H9 (cell line): ENCODE data around the gene ADO. TPM values are rescaled to one million over a fixed set of nuclear protein-coding genes. Genes with fewer than 3 reads are reported as not detected.

Experiments
- DNase-seq: peaks from one replicate; pipeline ENCODE4 v3.0.0-alpha.2; 2017
- H2AFZ ChIP-seq: one replicate; pipeline ENCODE4 v1.6.1; 2013; ENCODE audit warnings: mild to moderate bottlenecking, low read length, control low read depth, moderate library complexity
- H2AK5ac ChIP-seq: 2 replicates; pipeline ENCODE4 v1.6.1; 2013; ENCODE audit warnings: low read length, control low read depth, mixed read lengths; ENCODE audit not compliant: insufficient read length
- H2BK120ac ChIP-seq: one replicate; pipeline ENCODE4 v1.6.1; 2013; ENCODE audit warnings: low read depth, mild to moderate bottlenecking, low read length, control low read depth, inconsistent platforms; ENCODE audit not compliant: poor library complexity, severe bottlenecking
- H2BK12ac ChIP-seq: 2 replicates; pipeline ENCODE4 v1.6.1; 2013; ENCODE audit warnings: low read length, control low read depth, mixed read lengths, low read depth; ENCODE audit not compliant: insufficient read length
- H2BK15ac ChIP-seq: 2 replicates; pipeline ENCODE4 v1.6.1; 2013; ENCODE audit warnings: low read depth, low read length, control low read depth
- H2BK20ac ChIP-seq: one replicate; pipeline ENCODE4 v1.6.1; 2013; ENCODE audit warnings: low read depth, mild to moderate bottlenecking, low read length, control low read depth, inconsistent platforms; ENCODE audit not compliant: poor library complexity, severe bottlenecking
- H2BK5ac ChIP-seq: 2 replicates; pipeline ENCODE4 v1.6.1; 2013; ENCODE audit warnings: low read length, control low read depth, mixed read lengths; ENCODE audit not compliant: insufficient read length
- H3K14ac ChIP-seq: 2 replicates; pipeline ENCODE4 v1.6.1; 2013; ENCODE audit warnings: low read length, control low read depth; ENCODE audit not compliant: insufficient read depth
- H3K18ac ChIP-seq: 2 replicates; pipeline ENCODE4 v1.6.1; 2013; ENCODE audit warnings: low read depth, mild to moderate bottlenecking, mixed read lengths, low read length, control low read depth; ENCODE audit not compliant: insufficient read length
- H3K23ac ChIP-seq: 2 replicates; pipeline ENCODE4 v1.6.1; 2013; ENCODE audit warnings: low read length, control low read depth, mixed read lengths, low read depth; ENCODE audit not compliant: insufficient read length
- H3K23me2 ChIP-seq: 2 replicates; pipeline ENCODE4 v1.6.1; 2013; ENCODE audit warnings: low read depth, mild to moderate bottlenecking, mixed read lengths, low read length, control low read depth; ENCODE audit not compliant: insufficient read length, poor library complexity, severe bottlenecking
- H3K27ac ChIP-seq: 2 replicates; pipeline ENCODE4 v1.5.1; 2013; ENCODE audit warnings: low read length, control low read depth, mixed read lengths, low read depth; ENCODE audit not compliant: insufficient read length
- H3K27me3 ChIP-seq: 2 replicates; pipeline ENCODE4 v1.6.1; 2013; ENCODE audit warnings: low read length, control low read depth, inconsistent platforms; ENCODE audit not compliant: insufficient read depth
- H3K4ac ChIP-seq: 2 replicates; pipeline ENCODE4 v1.6.1; 2013; ENCODE audit warnings: low read depth, mild to moderate bottlenecking, control low read depth, inconsistent platforms, low read length, moderate library complexity
- H3K4me1 ChIP-seq: 2 replicates; pipeline ENCODE4 v1.6.1; 2013; ENCODE audit warnings: low read length, control low read depth, inconsistent platforms; ENCODE audit not compliant: insufficient read depth
- H3K4me2 ChIP-seq: 2 replicates; pipeline ENCODE4 v1.6.1; 2013; ENCODE audit warnings: low read length, control low read depth, mixed read lengths; ENCODE audit not compliant: insufficient read length, insufficient read depth
- H3K56ac ChIP-seq: 2 replicates; pipeline ENCODE4 v1.6.1; 2013; ENCODE audit warnings: low read depth, mild to moderate bottlenecking, mixed read lengths, low read length, control low read depth; ENCODE audit not compliant: insufficient read length
- H3K79me1 ChIP-seq: 2 replicates; pipeline ENCODE4 v1.6.1; 2013; ENCODE audit warnings: low read depth, mild to moderate bottlenecking, moderate library complexity, low read length, control low read depth, inconsistent platforms; ENCODE audit not compliant: insufficient read depth, poor library complexity, severe bottlenecking
- H3K79me2 ChIP-seq: 2 replicates; pipeline ENCODE4 v1.6.1; 2013; ENCODE audit warnings: low read length, control low read depth, inconsistent platforms; ENCODE audit not compliant: insufficient read depth
- H3K9ac ChIP-seq: 2 replicates; pipeline ENCODE4 v1.6.1; 2013; ENCODE audit warnings: low read length, control low read depth, mixed read lengths; ENCODE audit not compliant: insufficient read length; ENCODE audit errors: extremely low read depth
- H3K9me3 ChIP-seq: one replicate; pipeline ENCODE4 v1.6.1; 2013; ENCODE audit warnings: low read depth, low read length, inconsistent platforms; ENCODE audit not compliant: control insufficient read depth
- H3T11ph ChIP-seq: one replicate; pipeline ENCODE4 v1.6.1; 2013; ENCODE audit warnings: mild to moderate bottlenecking, low read length, control low read depth, inconsistent platforms
- H4K20me1 ChIP-seq: one replicate; pipeline ENCODE4 v1.6.1; 2013; ENCODE audit not compliant: control insufficient read depth, insufficient read length, insufficient read depth
- H4K5ac ChIP-seq: 2 replicates; pipeline ENCODE4 v1.6.1; 2013; ENCODE audit warnings: low read depth, mild to moderate bottlenecking, mixed read lengths, low read length, control low read depth; ENCODE audit not compliant: insufficient read length
- H4K8ac ChIP-seq: replicated peaks from 2 replicates; pipeline ENCODE4 v1.6.1; 2013; ENCODE audit warnings: low read length, control low read depth, mixed read lengths, low read depth; ENCODE audit not compliant: insufficient read length
- H4K91ac ChIP-seq: 2 replicates; pipeline ENCODE4 v1.6.1; 2013; ENCODE audit warnings: low read depth, mild to moderate bottlenecking, moderate library complexity, mixed read lengths, low read length, control low read depth; ENCODE audit not compliant: insufficient read length
- H3K27ac Mint-ChIP-seq, 3 experiments: 2 replicates in 2 of 3; 3 replicates in 1 of 3; pipeline ENCODE4 v1.8.0; 2020 to 2021; ENCODE audit warnings: mixed read lengths in 3 of 3, mild to moderate bottlenecking in 1 of 3, moderate library complexity in 1 of 3
- H3K27me3 Mint-ChIP-seq: 2 replicates; pipeline ENCODE4 v1.8.0; 2021; ENCODE audit warnings: low read depth, mild to moderate bottlenecking, moderate library complexity, mixed read lengths
- H3K36me3 Mint-ChIP-seq, 3 experiments: 2 replicates in 2 of 3; 3 replicates in 1 of 3; pipeline ENCODE4 v1.8.0; 2020 to 2021; ENCODE audit warnings: low read depth in 3 of 3, mixed read lengths in 3 of 3; ENCODE audit not compliant: insufficient read depth in 1 of 3
- H3K4me1 Mint-ChIP-seq, 2 experiments: 2 replicates each; pipeline ENCODE4 v1.8.0; 2020; ENCODE audit warnings: mixed read lengths in 2 of 2
- H3K4me3 Mint-ChIP-seq, 2 experiments: 2 replicates in 1 of 2; 3 replicates in 1 of 2; pipeline ENCODE4 v1.8.0; 2020 to 2021; ENCODE audit warnings: mild to moderate bottlenecking in 2 of 2, mixed read lengths in 2 of 2, moderate library complexity in 1 of 2
- H3K9me3 Mint-ChIP-seq, 2 experiments: 2 replicates in 1 of 2; 3 replicates in 1 of 2; pipeline ENCODE4 v1.8.0; 2020; ENCODE audit warnings: mild to moderate bottlenecking in 2 of 2, mixed read lengths in 2 of 2, moderate library complexity in 1 of 2
- CTCF ChIP-seq: fragments of 200-600 bp; sonication (generic); conservative IDR thresholded peaks from 3 replicates; pipeline ENCODE4 v1.8.0; 2021; ENCODE audit warnings: antibody characterized with exemption, mild to moderate bottlenecking
- WGBS: extraction: QIAGEN DNeasy Blood & Tissue Kit; methylation state at CpG from one replicate; pipeline ENCODE4 v1.1.7; 2013; ENCODE audit warnings: missing lambda C conversion rate, low lambda C conversion rate, mixed read lengths; ENCODE audit not compliant: insufficient read length; ENCODE audit errors: extremely low coverage; 5-methylcytosine and 5-hydroxymethylcytosine counted together
- total RNA-seq: library from RNA; stranded (reverse); gene quantifications from 2 replicates; pipeline ENCODE4 v1.2.1, GENCODE V29; 2021

ADO gene
- total RNA-seq, 1 experiment from 2014 or later, result 31.6 TPM

- no peak overlapping the region for H4K91ac ChIP-seq
- no peaks in the 10 kb centered on the region for H3K23me2 ChIP-seq
- Mint-ChIP-seq H3K4me1 (peaks cover 0 to 3% of the 10 kb centered on the region in 2 experiments; a peak in 2 of 4 replicates), H3K27me3 (peaks cover 2% of the 10 kb centered on the region; the same call in 1 of the 2 replicates), H3K9me3 (peaks cover 0 to 2% of the 10 kb centered on the region in 2 experiments; a peak in 1 of 5 replicates), H3K27ac (no peak overlapping the region), H3K4me3 (no peak overlapping the region), H3K36me3 (no peaks in the 10 kb centered on the region)
- H3K79me2 ChIP-seq, result no peaks in the 10 kb centered on the region
- no peak overlapping the region for H2AK5ac ChIP-seq
- no peaks in the 10 kb centered on the region for H3K79me1 ChIP-seq
- H2BK120ac ChIP-seq, result no peak overlapping the region
- H2BK20ac ChIP-seq, result no peak overlapping the region
- H4K8ac ChIP-seq, result no peak overlapping the region
- no peak overlapping the region for H4K5ac ChIP-seq
- H3K4me1 ChIP-seq, result no peaks in the 10 kb centered on the region; the same call in 1 of the 2 replicates
- H3T11ph ChIP-seq, result no peak overlapping the region
- no peak overlapping the region for H3K9ac ChIP-seq
- no peak overlapping the region for H3K27ac ChIP-seq
- H3K18ac ChIP-seq, result no peak overlapping the region
- TF ChIP-seq CTCF, result no peak
- WGBS, result 100% methylated on average over 1 of the region's 1 CpG
- no peaks in the 10 kb centered on the region for H3K9me3 ChIP-seq
- no peak overlapping the region for H3K56ac ChIP-seq
- H3K27me3 ChIP-seq, result no peaks in the 10 kb centered on the region
- H3K23ac ChIP-seq, result no peak overlapping the region
- no peak overlapping the region for H2BK5ac ChIP-seq
- no peak overlapping the region for H2BK15ac ChIP-seq
- H3K4ac ChIP-seq, result no peak overlapping the region
- H2BK12ac ChIP-seq, result no peak overlapping the region
- H3K4me2 ChIP-seq, result no peak overlapping the region
- H3K14ac ChIP-seq, result no peak overlapping the region
- no peaks in the 10 kb centered on the region for H4K20me1 ChIP-seq
- no peak overlapping the region for H2AFZ ChIP-seq
- no peak for DNase-seq
Measured at GRCh38 chr10:62754963-62755362, 49.6 kb upstream of the ADO start.
